GM12878 (cell line): ENCODE data around the gene GYG2.

Experiments
- CBX5 ChIP-seq: sonication (generic); IDR thresholded peaks from 2 replicates; pipeline ENCODE4 v1.6.1; 2016; ENCODE audit warnings: low read depth, moderate library complexity, mild to moderate bottlenecking, inconsistent platforms
- CEBPZ ChIP-seq: fragments of 150-350 bp; IDR thresholded peaks from 2 replicates; pipeline ENCODE4 v1.6.1; 2016; ENCODE audit warnings: low read depth, low read length
- CTCF ChIP-seq, 3 experiments: IDR thresholded peaks in 2 of 3; conservative IDR thresholded peaks in 1 of 3; 2 replicates each; pipeline ENCODE4 v1.5.1; 2011; ENCODE audit warnings: low read depth in 3 of 3, low read length in 3 of 3, mild to moderate bottlenecking in 3 of 3, control low read depth in 2 of 3, moderate library complexity in 2 of 3, inconsistent platforms in 1 of 3, mixed read lengths in 1 of 3; ENCODE audit not compliant: control insufficient read depth in 2 of 3, insufficient read depth in 1 of 3; ENCODE audit errors: extremely low read depth in 1 of 3
- MAX ChIP-seq: IDR thresholded peaks from 2 replicates; pipeline ENCODE4 v1.6.1; 2012; ENCODE audit warnings: low read depth, low read length, improper control_type of control experiment
- MLLT1 ChIP-seq: fragments of 450-650 bp; IDR thresholded peaks from 2 replicates; pipeline ENCODE4 v1.6.1; 2016; ENCODE audit warnings: mild to moderate bottlenecking
- TCF3 ChIP-seq: IDR thresholded peaks from 2 replicates; pipeline ENCODE4 v1.6.1; 2012; ENCODE audit warnings: low read depth, mild to moderate bottlenecking, low read length, borderline replicate concordance; ENCODE audit not compliant: insufficient read depth

GRCh38 chrX:2784026-2784425, 44.7 kb upstream of the GYG2 start:
- TF ChIP-seq CEBPZ = no peak
- TF ChIP-seq CBX5 = no peak
- TF ChIP-seq CTCF (IDR thresholded peaks at IDR 0.05 in 2 of 3, conservative IDR thresholded peaks at IDR 0.05 in 1 of 3; ENCODE audit: control insufficient read depth in 2 of 3, extremely low read depth in 1 of 3, insufficient read depth in 1 of 3, low read depth in 3 of 3, low read length in 3 of 3) = no peak
- TF ChIP-seq MLLT1 = no peak
- TF ChIP-seq MAX = no peak
- no peak for TF ChIP-seq TCF3
